GM12878 (cell line): ENCODE data around the gene ZNF169. TPM values are rescaled to one million over a fixed set of nuclear protein-coding genes. Genes with fewer than 3 reads are reported as not detected.

ENCODE experiments used
- ATAC-seq: fragments of 200-7000 bp; cut with Tn5 transposase; 3 replicates; pipeline ENCODE4 v1.9.1; 2020; ENCODE audit warnings: mild to moderate bottlenecking, moderate library complexity
- BruUV-seq: library from RNA; stranded (reverse); fragments of 400-500 nt; replicated peaks from 2 replicates; lab custom pipeline; 2021; lab: Mats Ljungman, UMichigan
- CTCF ChIA-PET: fragments of 300-600 bp; sonication (Branson Sonifier 250); formaldehyde crosslinking; extraction: SDS; loops from one replicate; lab custom pipeline; 2021; ENCODE audit warnings: inconsistent platforms; lab: Yijun Ruan, JAX
- POLR2A ChIA-PET: fragments of 350-600 bp; formaldehyde crosslinking; extraction: SDS; loops from one replicate; lab custom pipeline; 2021; ENCODE audit warnings: inconsistent platforms; lab: Charles Lee
- RAD21 ChIA-PET: fragments of 300-600 bp; sonication (Branson Sonifier 250); formaldehyde crosslinking; loops from one replicate; lab custom pipeline; 2023; ENCODE audit warnings: antibody characterized with exemption; ENCODE audit not compliant: unreplicated experiment; lab: Charles Lee
- SMC1A ChIA-PET: fragments of 300-600 bp; sonication (Branson Sonifier 250); formaldehyde crosslinking; loops from one replicate; lab custom pipeline; 2023; ENCODE audit not compliant: unreplicated experiment, uncharacterized antibody; lab: Charles Lee
- DNase-seq: peaks from one replicate; pipeline ENCODE4 v3.0.0-alpha.2; 2011; ENCODE audit warnings: low read depth, low spot score
- FAIRE-seq: peaks from 3 replicates; lab custom pipeline; 2011; peaks lifted over from hg19 to GRCh38; lab: Jason Lieb, UNC
- H2AFZ ChIP-seq: 2 replicates; pipeline ENCODE4 v1.6.0; 2011; ENCODE audit warnings: low read depth, low read length, control low read depth; ENCODE audit not compliant: control insufficient read depth
- H3K27ac ChIP-seq: 2 replicates; pipeline ENCODE4 v1.5.1; 2011; ENCODE audit warnings: control low read depth; ENCODE audit not compliant: control insufficient read depth, insufficient read depth
- H3K27me3 ChIP-seq, 2 experiments: replicated peaks in 1 of 2; 2 replicates each; pipeline versions ENCODE4 v1.6.0 to v1.6.1; 2011; ENCODE audit warnings: low read length in 1 of 2; ENCODE audit not compliant: control insufficient read depth in 2 of 2, insufficient read depth in 2 of 2
- H3K36me3 ChIP-seq, 2 experiments: 2 replicates each; pipeline ENCODE4 v1.5.1; 2011; ENCODE audit warnings: low read length in 1 of 2; ENCODE audit not compliant: control insufficient read depth in 2 of 2, insufficient read depth in 2 of 2
- H3K4me1 ChIP-seq: 2 replicates; pipeline ENCODE4 v1.6.1; 2011; ENCODE audit warnings: mild to moderate bottlenecking, low read length, moderate library complexity, mixed read lengths; ENCODE audit not compliant: control insufficient read depth, insufficient read depth
- H3K4me2 ChIP-seq: 2 replicates; pipeline ENCODE4 v1.6.0; 2011; ENCODE audit warnings: control low read depth; ENCODE audit not compliant: control insufficient read depth, insufficient read depth
- H3K4me3 ChIP-seq: fragments of 200-600 bp; sonication (generic); 2 replicates; pipeline ENCODE4 v1.5.1; 2016
- H3K79me2 ChIP-seq: 2 replicates; pipeline ENCODE4 v1.6.0; 2011; ENCODE audit warnings: low read length; ENCODE audit not compliant: control insufficient read depth, insufficient read depth
- H3K9ac ChIP-seq: 2 replicates; pipeline ENCODE4 v1.8.0; 2011; ENCODE audit warnings: low read length, control low read depth, mixed read lengths; ENCODE audit not compliant: control insufficient read depth, insufficient read depth
- H3K9me3 ChIP-seq: replicated peaks from 3 replicates; pipeline ENCODE4 v1.5.1; 2011; ENCODE audit warnings: mild to moderate bottlenecking, low read length; ENCODE audit not compliant: control insufficient read depth, insufficient read depth
- H4K20me1 ChIP-seq: 2 replicates; pipeline ENCODE4 v1.6.0; 2011; ENCODE audit not compliant: control insufficient read depth, insufficient read depth
- ATF7 ChIP-seq: fragments of 450-650 bp; IDR thresholded peaks from 2 replicates; pipeline ENCODE4 v1.6.1; 2016; ENCODE audit warnings: low read depth, mild to moderate bottlenecking
- BMI1 ChIP-seq: fragments of 450-650 bp; IDR thresholded peaks from 2 replicates; pipeline ENCODE4 v1.6.1; 2016; ENCODE audit warnings: mild to moderate bottlenecking, moderate library complexity, borderline replicate concordance
- BRCA1 ChIP-seq: IDR thresholded peaks from 2 replicates; pipeline ENCODE4 v1.6.1; 2011; ENCODE audit warnings: low read depth, low read length, improper control_type of control experiment
- CHD1 ChIP-seq: IDR thresholded peaks from 2 replicates; pipeline ENCODE4 v1.6.1; 2012; ENCODE audit warnings: low read depth, low read length, improper control_type of control experiment
- ESRRA ChIP-seq: IDR thresholded peaks from 2 replicates; pipeline ENCODE4 v1.6.1; 2012; ENCODE audit warnings: mild to moderate bottlenecking, low read length, improper control_type of control experiment
- FOXM1 ChIP-seq: IDR thresholded peaks from 2 replicates; pipeline ENCODE4 v1.6.1; 2012; ENCODE audit warnings: low read depth, mild to moderate bottlenecking, inconsistent platforms, low read length, moderate library complexity
- KDM1A ChIP-seq: fragments of 200-600 bp; sonication (generic); IDR thresholded peaks from 2 replicates; pipeline ENCODE4 v1.6.1; 2016; ENCODE audit warnings: borderline replicate concordance
- NR2C2 ChIP-seq: IDR thresholded peaks from 2 replicates; pipeline ENCODE4 v1.6.1; 2011; ENCODE audit warnings: borderline replicate concordance, low read depth; ENCODE audit not compliant: control insufficient read depth, insufficient read length
- RB1 ChIP-seq: fragments of 450-650 bp; formaldehyde crosslinking; IDR thresholded peaks from 2 replicates; pipeline ENCODE4 v1.6.1; 2017; ENCODE audit warnings: mild to moderate bottlenecking, borderline replicate concordance
- RBBP5 ChIP-seq: fragments of 200-600 bp; sonication (generic); conservative IDR thresholded peaks from 2 replicates; pipeline ENCODE4 v1.6.1; 2016
- RCOR1 ChIP-seq: conservative IDR thresholded peaks from 2 replicates; pipeline ENCODE4 v1.6.1; 2012; ENCODE audit warnings: low read depth, low read length, improper control_type of control experiment
- SREBF1 ChIP-seq: IDR thresholded peaks from 2 replicates; pipeline ENCODE4 v1.6.1; 2012; ENCODE audit warnings: mild to moderate bottlenecking, low read length
- TARDBP ChIP-seq: IDR thresholded peaks from 2 replicates; pipeline ENCODE4 v1.6.1; 2016; ENCODE audit warnings: borderline replicate concordance
- TCF7 ChIP-seq: IDR thresholded peaks from 2 replicates; pipeline ENCODE4 v1.6.1; 2014; ENCODE audit warnings: antibody characterized with exemption, borderline replicate concordance
- WRNIP1 ChIP-seq: IDR thresholded peaks from 2 replicates; pipeline ENCODE4 v1.6.1; 2011; ENCODE audit warnings: low read depth, low read length, improper control_type of control experiment, borderline replicate concordance
- ZBED1 ChIP-seq: IDR thresholded peaks from 2 replicates; pipeline ENCODE4 v1.6.1; 2016; ENCODE audit warnings: borderline replicate concordance
- WGBS: methylation state at CpG from one replicate; pipeline ENCODE4 v1.1.6; 2016; ENCODE audit warnings: low lambda C conversion rate; ENCODE audit not compliant: insufficient replicate concordance, insufficient coverage; ENCODE audit errors: missing lambda C conversion rate; 5-methylcytosine and 5-hydroxymethylcytosine counted together
- in situ Hi-C: fragments of 300-500 bp; cut with MboI; formaldehyde crosslinking; loops from 9 replicates; pipeline ENCODE4 v1.14.3; 2018; ENCODE audit warnings: mixed read lengths
- intact Hi-C: fragments of 100-400 bp; cut with micrococcal nuclease; formaldehyde crosslinking; loops from one replicate; pipeline ENCODE4 v1.14.2; 2022; ENCODE audit not compliant: unreplicated experiment
- polyA plus RNA-seq, 11 experiments: library from polyadenylated mRNA; depleted of rRNA in 4 of 11; unstranded in 6 of 11; stranded (reverse) in 5 of 11; fragments of >200 nt; fragmentation: Nextera tagmentation in 4 of 11; fragmentation: Illumina TruSeq in 1 of 11; extraction: Ambion mirVana in 4 of 11; extraction: Trizol in 1 of 11; gene quantifications; 1 replicate in 1 of 11; 2 replicates in 10 of 11; pipeline versions ENCODE4 v1.2.1 to v1.2.3, GENCODE V29; 2011 to 2016; ENCODE audit warnings: inconsistent platforms in 2 of 11, missing spikeins in 2 of 11, low read depth in 1 of 11
- total RNA-seq, 4 experiments: library from RNA; depleted of rRNA in 3 of 4; stranded (reverse); fragments of >200 nt in 3 of 4; fragmentation: Illumina TruSeq in 1 of 4; extraction: Trizol in 1 of 4; gene quantifications; 2 replicates each; pipeline versions ENCODE4 v1.2.1 to v1.2.3, GENCODE V29; 2013 to 2021
- TF ChIP-seq, protein P1 (sequence below): fragments of 450-650 bp; formaldehyde crosslinking; IDR thresholded peaks from 2 replicates; pipeline ENCODE4 v1.5.0; 2022; ENCODE audit warnings: mild to moderate bottlenecking, missing genetic modification characterization
- TF ChIP-seq, protein P2 (sequence below): fragments of 450-650 bp; IDR thresholded peaks from 2 replicates; pipeline ENCODE4 v1.6.1; 2016; ENCODE audit warnings: mild to moderate bottlenecking

ZNF169 gene
- total and polyA plus RNA-seq, 10 of the 15 experiments (the other 5 are each of a cell fraction or from before 2014, with no cell fraction given) = 2.2 to 15.7 (median 5.8) TPM

DNA sequence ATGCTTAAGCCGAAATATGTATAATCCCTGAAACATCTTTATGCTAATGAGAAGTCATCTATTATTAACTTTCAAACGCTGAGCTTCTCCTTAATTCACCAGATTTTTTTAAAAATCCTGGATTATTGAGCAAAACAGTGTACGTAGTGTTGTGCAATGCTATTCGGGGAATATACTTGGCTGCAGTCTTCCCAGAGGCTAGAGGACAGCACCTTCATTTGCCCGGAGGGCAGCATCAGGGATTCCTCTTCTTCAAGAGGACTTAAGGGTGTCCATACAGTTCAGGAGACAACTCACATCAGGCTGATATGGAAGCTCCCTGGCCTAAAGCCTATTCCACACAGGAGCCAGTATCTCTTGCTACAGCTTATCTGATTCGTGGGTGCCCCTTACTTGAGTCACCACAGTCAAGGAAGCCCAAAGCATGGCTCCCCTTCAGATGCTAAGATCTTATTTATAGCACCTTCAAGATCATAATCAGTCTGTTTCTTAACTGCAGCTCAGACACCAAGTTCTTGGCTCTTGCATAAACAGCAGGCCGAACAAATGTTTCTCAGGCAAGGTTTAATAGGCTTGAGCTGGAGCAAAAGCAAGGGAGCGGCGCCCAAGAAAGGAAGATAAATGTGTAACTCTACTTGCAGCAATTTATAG lies 40.0 kb downstream of the ZNF169 start:
- H3K27ac ChIP-seq = no peak overlapping the region
- TF ChIP-seq ATF7 = no peak
- TF ChIP-seq ESRRA = no peak
- TF ChIP-seq RCOR1 = no peak
- TF ChIP-seq CHD1 = no peak
- TF ChIP-seq KDM1A = no peak
- TF ChIP-seq FOXM1 = no peak
- TF ChIP-seq ZBED1 = no peak
- no peak for TF ChIP-seq NR2C2
- no peak for TF ChIP-seq BRCA1
- TF ChIP-seq TCF7 = no peak
- no peak for TF ChIP-seq RBBP5
- TF ChIP-seq, protein P1, sequence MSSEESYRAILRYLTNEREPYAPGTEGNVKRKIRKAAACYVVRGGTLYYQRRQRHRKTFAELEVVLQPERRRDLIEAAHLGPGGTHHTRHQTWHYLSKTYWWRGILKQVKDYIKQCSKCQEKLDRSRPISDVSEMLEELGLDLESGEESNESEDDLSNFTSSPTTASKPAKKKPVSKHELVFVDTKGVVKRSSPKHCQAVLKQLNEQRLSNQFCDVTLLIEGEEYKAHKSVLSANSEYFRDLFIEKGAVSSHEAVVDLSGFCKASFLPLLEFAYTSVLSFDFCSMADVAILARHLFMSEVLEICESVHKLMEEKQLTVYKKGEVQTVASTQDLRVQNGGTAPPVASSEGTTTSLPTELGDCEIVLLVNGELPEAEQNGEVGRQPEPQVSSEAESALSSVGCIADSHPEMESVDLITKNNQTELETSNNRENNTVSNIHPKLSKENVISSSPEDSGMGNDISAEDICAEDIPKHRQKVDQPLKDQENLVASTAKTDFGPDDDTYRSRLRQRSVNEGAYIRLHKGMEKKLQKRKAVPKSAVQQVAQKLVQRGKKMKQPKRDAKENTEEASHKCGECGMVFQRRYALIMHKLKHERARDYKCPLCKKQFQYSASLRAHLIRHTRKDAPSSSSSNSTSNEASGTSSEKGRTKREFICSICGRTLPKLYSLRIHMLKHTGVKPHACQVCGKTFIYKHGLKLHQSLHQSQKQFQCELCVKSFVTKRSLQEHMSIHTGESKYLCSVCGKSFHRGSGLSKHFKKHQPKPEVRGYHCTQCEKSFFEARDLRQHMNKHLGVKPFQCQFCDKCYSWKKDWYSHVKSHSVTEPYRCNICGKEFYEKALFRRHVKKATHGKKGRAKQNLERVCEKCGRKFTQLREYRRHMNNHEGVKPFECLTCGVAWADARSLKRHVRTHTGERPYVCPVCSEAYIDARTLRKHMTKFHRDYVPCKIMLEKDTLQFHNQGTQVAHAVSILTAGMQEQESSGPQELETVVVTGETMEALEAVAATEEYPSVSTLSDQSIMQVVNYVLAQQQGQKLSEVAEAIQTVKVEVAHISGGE (CRISPR knock-in tag) = no peak
- TF ChIP-seq RB1 = no peak
- no peak for TF ChIP-seq SREBF1
- TF ChIP-seq TARDBP = no peak
- TF ChIP-seq, protein P2, sequence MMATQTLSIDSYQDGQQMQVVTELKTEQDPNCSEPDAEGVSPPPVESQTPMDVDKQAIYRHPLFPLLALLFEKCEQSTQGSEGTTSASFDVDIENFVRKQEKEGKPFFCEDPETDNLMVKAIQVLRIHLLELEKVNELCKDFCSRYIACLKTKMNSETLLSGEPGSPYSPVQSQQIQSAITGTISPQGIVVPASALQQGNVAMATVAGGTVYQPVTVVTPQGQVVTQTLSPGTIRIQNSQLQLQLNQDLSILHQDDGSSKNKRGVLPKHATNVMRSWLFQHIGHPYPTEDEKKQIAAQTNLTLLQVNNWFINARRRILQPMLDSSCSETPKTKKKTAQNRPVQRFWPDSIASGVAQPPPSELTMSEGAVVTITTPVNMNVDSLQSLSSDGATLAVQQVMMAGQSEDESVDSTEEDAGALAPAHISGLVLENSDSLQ = no peak
- TF ChIP-seq BMI1 = no peak
- TF ChIP-seq WRNIP1 = no peak
- TF ChIP-seq, all 136 proteins: peak for 0
- RAD21 ChIA-PET = no interaction called here
- Histone ChIP-seq H3K4me3 (no peak overlapping the region), H3K4me1 (no peaks in the 10 kb centered on the region), H3K27me3 (no peaks in the 10 kb centered on the region), H2AFZ (no peak overlapping the region), H3K36me3 (peaks cover 4 to 7% of the 10 kb centered on the region in 2 experiments; a peak in 3 of 4 replicates), H3K79me2 (no peaks in the 10 kb centered on the region), H3K9me3 (no peaks in the 10 kb centered on the region), H3K9ac (no peak overlapping the region), H4K20me1 (no peaks in the 10 kb centered on the region), H3K4me2 (no peak overlapping the region)
- WGBS = 80% methylated on average over 9 of the region's 9 CpGs
- ATAC-seq = no peak
- no TSS peak for BruUV-seq
- CTCF ChIA-PET = no interaction called here
- POLR2A ChIA-PET = interaction anchor here (0.5 kb wide), 1 partner anchor 1368 kb away, joined by 4 read pairs; no protein-coding TSS in a partner anchor
- no peak for DNase-seq
- SMC1A ChIA-PET = interaction anchor here (0.6 kb wide), 1 partner anchor 178 kb away, joined by 3 read pairs; no protein-coding TSS in a partner anchor
- in situ Hi-C loops (no loop called here), intact Hi-C loops (no loop called here)
- FAIRE-seq = no peak
